Measurements from ENCODE around the gene RND3.

Gene RND3

DNA sequence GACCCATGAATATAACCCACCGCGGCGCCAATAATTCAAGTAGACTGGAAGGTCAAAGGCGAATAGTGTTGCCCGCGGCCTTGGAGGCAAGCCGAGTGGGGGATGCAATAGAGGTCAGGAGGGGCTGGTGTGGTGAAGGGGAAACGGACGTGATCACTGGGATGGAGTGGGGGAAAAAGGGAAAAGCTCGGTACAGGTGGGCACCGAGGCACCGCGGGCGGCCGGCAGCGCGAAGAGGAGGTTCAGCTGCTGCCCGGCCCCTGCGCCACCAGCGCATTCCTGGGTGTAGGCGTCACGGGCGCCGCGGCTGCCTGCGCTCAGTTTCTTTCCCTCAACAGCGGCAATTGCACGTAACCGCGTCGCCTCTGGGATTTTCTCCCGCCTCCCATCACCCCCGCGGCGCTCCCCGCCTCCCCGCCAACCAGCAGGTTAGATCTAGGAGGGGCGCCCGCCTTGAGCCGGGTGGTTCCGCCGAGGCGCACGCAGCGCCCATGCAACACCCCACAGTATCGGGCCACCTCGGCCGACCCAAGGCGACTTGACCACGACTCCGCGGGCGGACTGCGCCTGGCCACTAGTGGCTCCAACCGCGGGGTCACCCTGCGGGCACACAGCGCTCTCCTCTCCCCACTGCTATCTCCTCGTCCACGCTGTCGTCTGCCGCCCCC is 1.5 kb downstream of the RND3 start (continued):
- TF ChIP-seq ZNF140 (tag by site-specific recombination; IDR thresholded peaks at IDR 0.05) (no peak), ZNF768 (tag by site-specific recombination; IDR thresholded peaks at IDR 0.05) (no peak), SP3 (tag by site-specific recombination; IDR thresholded peaks at IDR 0.05) (no peak; the same call in 1 of the 2 replicates), FEZF1 (tag by site-specific recombination; IDR thresholded peaks at IDR 0.05) (no peak), ZNF623 (tag by site-specific recombination; IDR thresholded peaks at IDR 0.05) (no peak), ZNF10 (tag by site-specific recombination; IDR thresholded peaks at IDR 0.05) (peak; percentile 41; the same call in 1 of the 2 replicates), ZNF121 (tag by site-specific recombination; IDR thresholded peaks at IDR 0.05) (no peak; the same call in 1 of the 2 replicates), PRDM1 (tag by site-specific recombination; IDR thresholded peaks at IDR 0.05) (peak; percentile 50), ZNF830 (tag by site-specific recombination; IDR thresholded peaks at IDR 0.05; ENCODE audit: low read depth) (no peak), ZNF19 (tag by site-specific recombination; IDR thresholded peaks at IDR 0.05; ENCODE audit: low read depth) (no peak), MEIS1 (CRISPR knock-in tag; IDR thresholded peaks at IDR 0.05; ENCODE audit: borderline replicate concordance) (no peak), ZNF366 (tag by site-specific recombination; conservative IDR thresholded peaks at IDR 0.05) (peak; percentile 20), ZSCAN23 (tag by site-specific recombination; IDR thresholded peaks at IDR 0.05) (no peak), ZNF132 (tag by site-specific recombination; IDR thresholded peaks at IDR 0.05; ENCODE audit: borderline replicate concordance) (no peak), ZNF394 (tag by site-specific recombination; IDR thresholded peaks at IDR 0.05; ENCODE audit: borderline replicate concordance) (peak; percentile 33; the same call in 1 of the 2 replicates), ZBTB17 (tag by site-specific recombination; IDR thresholded peaks at IDR 0.05) (no peak), ZNF223 (tag by site-specific recombination; IDR thresholded peaks at IDR 0.05) (no peak), ZNF391 (tag by site-specific recombination; IDR thresholded peaks at IDR 0.05; ENCODE audit: borderline replicate concordance, low read depth) (no peak), GLIS2 (tag by site-specific recombination; IDR thresholded peaks at IDR 0.05) (peak; percentile 89), ZNF341 (tag by site-specific recombination; IDR thresholded peaks at IDR 0.05; ENCODE audit: low read depth) (peak; percentile 92)
- TF ChIP-seq, protein P1, sequence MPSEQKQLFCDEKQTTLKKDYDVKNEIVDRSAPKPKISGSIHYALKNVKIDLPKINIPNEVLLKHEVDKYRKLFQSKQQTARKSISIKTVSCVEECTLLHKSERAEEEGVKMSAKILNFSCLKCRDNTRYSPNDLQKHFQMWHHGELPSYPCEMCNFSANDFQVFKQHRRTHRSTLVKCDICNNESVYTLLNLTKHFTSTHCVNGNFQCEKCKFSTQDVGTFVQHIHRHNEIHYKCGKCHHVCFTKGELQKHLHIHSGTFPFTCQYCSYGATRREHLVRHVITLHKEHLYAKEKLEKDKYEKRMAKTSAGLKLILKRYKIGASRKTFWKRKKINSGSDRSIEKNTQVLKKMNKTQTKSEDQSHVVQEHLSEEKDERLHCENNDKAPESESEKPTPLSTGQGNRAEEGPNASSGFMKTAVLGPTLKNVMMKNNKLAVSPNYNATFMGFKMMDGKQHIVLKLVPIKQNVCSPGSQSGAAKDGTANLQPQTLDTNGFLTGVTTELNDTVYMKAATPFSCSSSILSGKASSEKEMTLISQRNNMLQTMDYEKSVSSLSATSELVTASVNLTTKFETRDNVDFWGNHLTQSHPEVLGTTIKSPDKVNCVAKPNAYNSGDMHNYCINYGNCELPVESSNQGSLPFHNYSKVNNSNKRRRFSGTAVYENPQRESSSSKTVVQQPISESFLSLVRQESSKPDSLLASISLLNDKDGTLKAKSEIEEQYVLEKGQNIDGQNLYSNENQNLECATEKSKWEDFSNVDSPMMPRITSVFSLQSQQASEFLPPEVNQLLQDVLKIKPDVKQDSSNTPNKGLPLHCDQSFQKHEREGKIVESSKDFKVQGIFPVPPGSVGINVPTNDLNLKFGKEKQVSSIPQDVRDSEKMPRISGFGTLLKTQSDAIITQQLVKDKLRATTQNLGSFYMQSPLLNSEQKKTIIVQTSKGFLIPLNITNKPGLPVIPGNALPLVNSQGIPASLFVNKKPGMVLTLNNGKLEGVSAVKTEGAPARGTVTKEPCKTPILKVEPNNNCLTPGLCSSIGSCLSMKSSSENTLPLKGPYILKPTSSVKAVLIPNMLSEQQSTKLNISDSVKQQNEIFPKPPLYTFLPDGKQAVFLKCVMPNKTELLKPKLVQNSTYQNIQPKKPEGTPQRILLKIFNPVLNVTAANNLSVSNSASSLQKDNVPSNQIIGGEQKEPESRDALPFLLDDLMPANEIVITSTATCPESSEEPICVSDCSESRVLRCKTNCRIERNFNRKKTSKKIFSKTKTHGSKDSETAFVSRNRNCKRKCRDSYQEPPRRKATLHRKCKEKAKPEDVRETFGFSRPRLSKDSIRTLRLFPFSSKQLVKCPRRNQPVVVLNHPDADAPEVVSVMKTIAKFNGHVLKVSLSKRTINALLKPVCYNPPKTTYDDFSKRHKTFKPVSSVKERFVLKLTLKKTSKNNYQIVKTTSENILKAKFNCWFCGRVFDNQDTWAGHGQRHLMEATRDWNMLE (tag by site-specific recombination; conservative IDR thresholded peaks at IDR 0.05; ENCODE audit: low read depth) = no peak
- TF ChIP-seq, protein P2, sequence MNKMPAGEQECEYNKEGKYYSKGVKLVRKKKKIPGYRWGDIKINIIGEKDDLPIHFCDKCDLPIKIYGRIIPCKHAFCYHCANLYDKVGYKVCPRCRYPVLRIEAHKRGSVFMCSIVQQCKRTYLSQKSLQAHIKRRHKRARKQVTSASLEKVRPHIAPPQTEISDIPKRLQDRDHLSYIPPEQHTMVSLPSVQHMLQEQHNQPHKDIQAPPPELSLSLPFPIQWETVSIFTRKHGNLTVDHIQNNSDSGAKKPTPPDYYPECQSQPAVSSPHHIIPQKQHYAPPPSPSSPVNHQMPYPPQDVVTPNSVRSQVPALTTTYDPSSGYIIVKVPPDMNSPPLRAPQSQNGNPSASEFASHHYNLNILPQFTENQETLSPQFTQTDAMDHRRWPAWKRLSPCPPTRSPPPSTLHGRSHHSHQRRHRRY (tag by site-specific recombination; IDR thresholded peaks at IDR 0.05) = no peak
- TF ChIP-seq, protein P3, sequence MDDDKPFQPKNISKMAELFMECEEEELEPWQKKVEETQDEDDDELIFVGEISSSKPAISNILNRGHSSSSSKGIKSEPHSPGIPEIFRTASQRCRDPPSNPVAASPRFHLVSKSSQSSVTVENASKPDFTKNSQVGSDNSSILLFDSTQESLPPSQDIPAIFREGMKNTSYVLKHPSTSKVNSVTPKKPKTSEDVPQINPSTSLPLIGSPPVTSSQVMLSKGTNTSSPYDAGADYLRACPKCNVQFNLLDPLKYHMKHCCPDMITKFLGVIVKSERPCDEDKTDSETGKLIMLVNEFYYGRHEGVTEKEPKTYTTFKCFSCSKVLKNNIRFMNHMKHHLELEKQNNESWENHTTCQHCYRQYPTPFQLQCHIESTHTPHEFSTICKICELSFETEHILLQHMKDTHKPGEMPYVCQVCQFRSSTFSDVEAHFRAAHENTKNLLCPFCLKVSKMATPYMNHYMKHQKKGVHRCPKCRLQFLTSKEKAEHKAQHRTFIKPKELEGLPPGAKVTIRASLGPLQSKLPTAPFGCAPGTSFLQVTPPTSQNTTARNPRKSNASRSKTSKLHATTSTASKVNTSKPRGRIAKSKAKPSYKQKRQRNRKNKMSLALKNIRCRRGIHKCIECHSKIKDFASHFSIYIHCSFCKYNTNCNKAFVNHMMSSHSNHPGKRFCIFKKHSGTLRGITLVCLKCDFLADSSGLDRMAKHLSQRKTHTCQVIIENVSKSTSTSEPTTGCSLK (tag by site-specific recombination; IDR thresholded peaks at IDR 0.05) = no peak
- TF ChIP-seq, protein P4, sequence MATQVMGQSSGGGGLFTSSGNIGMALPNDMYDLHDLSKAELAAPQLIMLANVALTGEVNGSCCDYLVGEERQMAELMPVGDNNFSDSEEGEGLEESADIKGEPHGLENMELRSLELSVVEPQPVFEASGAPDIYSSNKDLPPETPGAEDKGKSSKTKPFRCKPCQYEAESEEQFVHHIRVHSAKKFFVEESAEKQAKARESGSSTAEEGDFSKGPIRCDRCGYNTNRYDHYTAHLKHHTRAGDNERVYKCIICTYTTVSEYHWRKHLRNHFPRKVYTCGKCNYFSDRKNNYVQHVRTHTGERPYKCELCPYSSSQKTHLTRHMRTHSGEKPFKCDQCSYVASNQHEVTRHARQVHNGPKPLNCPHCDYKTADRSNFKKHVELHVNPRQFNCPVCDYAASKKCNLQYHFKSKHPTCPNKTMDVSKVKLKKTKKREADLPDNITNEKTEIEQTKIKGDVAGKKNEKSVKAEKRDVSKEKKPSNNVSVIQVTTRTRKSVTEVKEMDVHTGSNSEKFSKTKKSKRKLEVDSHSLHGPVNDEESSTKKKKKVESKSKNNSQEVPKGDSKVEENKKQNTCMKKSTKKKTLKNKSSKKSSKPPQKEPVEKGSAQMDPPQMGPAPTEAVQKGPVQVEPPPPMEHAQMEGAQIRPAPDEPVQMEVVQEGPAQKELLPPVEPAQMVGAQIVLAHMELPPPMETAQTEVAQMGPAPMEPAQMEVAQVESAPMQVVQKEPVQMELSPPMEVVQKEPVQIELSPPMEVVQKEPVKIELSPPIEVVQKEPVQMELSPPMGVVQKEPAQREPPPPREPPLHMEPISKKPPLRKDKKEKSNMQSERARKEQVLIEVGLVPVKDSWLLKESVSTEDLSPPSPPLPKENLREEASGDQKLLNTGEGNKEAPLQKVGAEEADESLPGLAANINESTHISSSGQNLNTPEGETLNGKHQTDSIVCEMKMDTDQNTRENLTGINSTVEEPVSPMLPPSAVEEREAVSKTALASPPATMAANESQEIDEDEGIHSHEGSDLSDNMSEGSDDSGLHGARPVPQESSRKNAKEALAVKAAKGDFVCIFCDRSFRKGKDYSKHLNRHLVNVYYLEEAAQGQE (tag by site-specific recombination; IDR thresholded peaks at IDR 0.05) = no peak
- TF ChIP-seq, protein P5, sequence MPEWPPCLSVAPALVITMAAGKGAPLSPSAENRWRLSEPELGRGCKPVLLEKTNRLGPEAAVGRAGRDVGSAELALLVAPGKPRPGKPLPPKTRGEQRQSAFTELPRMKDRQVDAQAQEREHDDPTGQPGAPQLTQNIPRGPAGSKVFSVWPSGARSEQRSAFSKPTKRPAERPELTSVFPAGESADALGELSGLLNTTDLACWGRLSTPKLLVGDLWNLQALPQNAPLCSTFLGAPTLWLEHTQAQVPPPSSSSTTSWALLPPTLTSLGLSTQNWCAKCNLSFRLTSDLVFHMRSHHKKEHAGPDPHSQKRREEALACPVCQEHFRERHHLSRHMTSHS (tag by site-specific recombination; IDR thresholded peaks at IDR 0.05) = no peak
- TF ChIP-seq, protein P6, sequence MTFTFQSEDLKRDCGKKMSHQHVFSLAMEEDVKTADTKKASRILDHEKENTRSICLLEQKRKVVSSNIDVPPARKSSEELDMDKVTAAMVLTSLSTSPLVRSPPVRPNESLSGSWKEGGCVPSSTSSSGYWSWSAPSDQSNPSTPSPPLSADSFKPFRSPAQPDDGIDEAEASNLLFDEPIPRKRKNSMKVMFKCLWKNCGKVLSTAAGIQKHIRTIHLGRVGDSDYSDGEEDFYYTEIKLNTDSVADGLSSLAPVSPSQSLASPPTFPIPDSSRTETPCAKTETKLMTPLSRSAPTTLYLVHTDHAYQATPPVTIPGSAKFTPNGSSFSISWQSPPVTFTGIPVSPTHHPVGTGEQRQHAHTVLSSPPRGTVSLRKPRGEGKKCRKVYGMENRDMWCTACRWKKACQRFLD (tag by site-specific recombination; IDR thresholded peaks at IDR 0.05) = no peak
